T-cell (primary cell): ENCODE data around the gene ARHGEF28. TPM values are rescaled to one million over a fixed set of nuclear protein-coding genes. Genes with fewer than 3 reads are reported as not detected.
A peak's percentile ranks its signal among the peaks of the same experiment; 100 is the strongest.

Source experiments
- ATAC-seq, 4 experiments: fragments of 200-7000 bp in 3 of 4; fragments of 150-1000 bp in 1 of 4; cut with Tn5 transposase; replicated peaks in 1 of 4; 1 replicate in 3 of 4; 2 replicates in 1 of 4; pipeline ENCODE4 v1.10.0; 2021; ENCODE audit warnings: moderate library complexity in 3 of 4, mild to moderate bottlenecking in 2 of 4, moderate number of reproducible peaks in 1 of 4
- CTCF ChIA-PET, 2 donors: fragments of 300-600 bp; sonication (Branson Sonifier 250); formaldehyde crosslinking; loops; one replicate each; lab custom pipeline; 2022; ENCODE audit warnings: antibody characterized with exemption in 2 of 2; lab: Charles Lee
- POLR2A ChIA-PET, 2 donors: fragments of 300-600 bp; sonication (Branson Sonifier 250); formaldehyde crosslinking; loops; one replicate each; lab custom pipeline; 2022; ENCODE audit warnings: antibody characterized with exemption in 2 of 2; lab: Charles Lee
- DNase-seq, 35 experiments: peaks; one replicate each; pipeline versions ENCODE4 v3.0.0 to v3.0.0-alpha.2; 2013 to 2023
- H3K27ac ChIP-seq: one replicate; pipeline ENCODE4 v1.5.1; 2013; ENCODE audit warnings: low read length
- H3K27me3 ChIP-seq, 2 experiments: replicated peaks in 1 of 2; 1 replicate in 1 of 2; 2 replicates in 1 of 2; pipeline versions ENCODE4 v1.6.1 to v1.7.0; 2013; ENCODE audit warnings: low read length in 1 of 2, mixed read lengths in 1 of 2; ENCODE audit not compliant: control insufficient read depth in 2 of 2, insufficient read depth in 2 of 2; ENCODE audit errors: extremely low read depth in 1 of 2
- H3K36me3 ChIP-seq, 2 donors: 1 replicate in 1 of 2; 2 replicates in 1 of 2; pipeline versions ENCODE4 v1.6.1 to v1.7.0; 2013; ENCODE audit warnings: low read length in 1 of 2; ENCODE audit not compliant: control insufficient read depth in 2 of 2, insufficient read depth in 1 of 2; ENCODE audit errors: extremely low read depth in 1 of 2
- H3K4me1 ChIP-seq, 2 experiments: 1 replicate in 1 of 2; 2 replicates in 1 of 2; pipeline versions ENCODE4 v1.6.1 to v1.7.0; 2013; ENCODE audit warnings: low read length in 2 of 2, mixed read lengths in 1 of 2; ENCODE audit not compliant: insufficient read depth in 2 of 2, control insufficient read depth in 1 of 2; ENCODE audit errors: extremely low read depth in 1 of 2
- H3K4me3 ChIP-seq, 2 donors: 1 replicate in 1 of 2; 2 replicates in 1 of 2; pipeline versions ENCODE4 v1.5.1 to v1.7.0; 2013; ENCODE audit warnings: mild to moderate bottlenecking in 2 of 2, low read length in 1 of 2, moderate library complexity in 1 of 2; ENCODE audit not compliant: control insufficient read depth in 1 of 2; ENCODE audit errors: extremely low read depth in 1 of 2
- H3K9me3 ChIP-seq: 2 replicates; pipeline ENCODE4 v1.7.0; 2013
- H3K27ac Mint-ChIP-seq, 2 donors: one replicate each; pipeline ENCODE4 v1.8.0; 2020 to 2021; ENCODE audit warnings: mild to moderate bottlenecking in 2 of 2, mixed read lengths in 2 of 2
- H3K27me3 Mint-ChIP-seq, 2 donors: one replicate each; pipeline ENCODE4 v1.8.0; 2021 to 2022; ENCODE audit warnings: mixed read lengths in 2 of 2
- H3K36me3 Mint-ChIP-seq: one replicate; pipeline ENCODE4 v1.8.0; 2021; ENCODE audit warnings: mixed read lengths
- H3K4me1 Mint-ChIP-seq, 3 donors: one replicate each; pipeline ENCODE4 v1.8.0; 2020 to 2022; ENCODE audit warnings: mixed read lengths in 3 of 3, mild to moderate bottlenecking in 1 of 3
- H3K4me3 Mint-ChIP-seq, 3 donors: one replicate each; pipeline ENCODE4 v1.8.0; 2020 to 2022; ENCODE audit warnings: mild to moderate bottlenecking in 3 of 3, mixed read lengths in 3 of 3, moderate library complexity in 3 of 3
- H3K9me3 Mint-ChIP-seq, 3 donors: one replicate each; pipeline ENCODE4 v1.8.0; 2020 to 2022; ENCODE audit warnings: mixed read lengths in 3 of 3
- WGBS: methylation state at CpG from one replicate; pipeline ENCODE4 v1.1.5; 2013; ENCODE audit warnings: missing lambda C conversion rate; ENCODE audit not compliant: insufficient coverage; 5-methylcytosine and 5-hydroxymethylcytosine counted together
- total RNA-seq, 35 experiments: library from RNA in 6 of 35; stranded (reverse) in 6 of 35; fragments of 120-200 nt in 1 of 35; gene quantifications; one replicate each; pipeline versions ENCODE4 v1.2.1 to v1.2.4 and lab custom pipeline; 2013 to 2026

The ARHGEF28 gene, protein sequence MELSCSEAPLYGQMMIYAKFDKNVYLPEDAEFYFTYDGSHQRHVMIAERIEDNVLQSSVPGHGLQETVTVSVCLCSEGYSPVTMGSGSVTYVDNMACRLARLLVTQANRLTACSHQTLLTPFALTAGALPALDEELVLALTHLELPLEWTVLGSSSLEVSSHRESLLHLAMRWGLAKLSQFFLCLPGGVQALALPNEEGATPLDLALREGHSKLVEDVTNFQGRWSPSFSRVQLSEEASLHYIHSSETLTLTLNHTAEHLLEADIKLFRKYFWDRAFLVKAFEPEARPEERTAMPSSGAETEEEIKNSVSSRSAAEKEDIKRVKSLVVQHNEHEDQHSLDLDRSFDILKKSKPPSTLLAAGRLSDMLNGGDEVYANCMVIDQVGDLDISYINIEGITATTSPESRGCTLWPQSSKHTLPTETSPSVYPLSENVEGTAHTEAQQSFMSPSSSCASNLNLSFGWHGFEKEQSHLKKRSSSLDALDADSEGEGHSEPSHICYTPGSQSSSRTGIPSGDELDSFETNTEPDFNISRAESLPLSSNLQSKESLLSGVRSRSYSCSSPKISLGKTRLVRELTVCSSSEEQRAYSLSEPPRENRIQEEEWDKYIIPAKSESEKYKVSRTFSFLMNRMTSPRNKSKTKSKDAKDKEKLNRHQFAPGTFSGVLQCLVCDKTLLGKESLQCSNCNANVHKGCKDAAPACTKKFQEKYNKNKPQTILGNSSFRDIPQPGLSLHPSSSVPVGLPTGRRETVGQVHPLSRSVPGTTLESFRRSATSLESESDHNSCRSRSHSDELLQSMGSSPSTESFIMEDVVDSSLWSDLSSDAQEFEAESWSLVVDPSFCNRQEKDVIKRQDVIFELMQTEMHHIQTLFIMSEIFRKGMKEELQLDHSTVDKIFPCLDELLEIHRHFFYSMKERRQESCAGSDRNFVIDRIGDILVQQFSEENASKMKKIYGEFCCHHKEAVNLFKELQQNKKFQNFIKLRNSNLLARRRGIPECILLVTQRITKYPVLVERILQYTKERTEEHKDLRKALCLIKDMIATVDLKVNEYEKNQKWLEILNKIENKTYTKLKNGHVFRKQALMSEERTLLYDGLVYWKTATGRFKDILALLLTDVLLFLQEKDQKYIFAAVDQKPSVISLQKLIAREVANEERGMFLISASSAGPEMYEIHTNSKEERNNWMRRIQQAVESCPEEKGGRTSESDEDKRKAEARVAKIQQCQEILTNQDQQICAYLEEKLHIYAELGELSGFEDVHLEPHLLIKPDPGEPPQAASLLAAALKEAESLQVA (N-terminal part only)
- total RNA-seq, result under 1 TPM; 0.05 to 0.73 (median 0.36) TPM
- total RNA-seq (2013), result 1.2 TPM
- total RNA-seq (lab: John Stamatoyannopoulos, UW), result 0.04 to 2.6 (median 0.38) reads per million in 29 experiments

DNA sequence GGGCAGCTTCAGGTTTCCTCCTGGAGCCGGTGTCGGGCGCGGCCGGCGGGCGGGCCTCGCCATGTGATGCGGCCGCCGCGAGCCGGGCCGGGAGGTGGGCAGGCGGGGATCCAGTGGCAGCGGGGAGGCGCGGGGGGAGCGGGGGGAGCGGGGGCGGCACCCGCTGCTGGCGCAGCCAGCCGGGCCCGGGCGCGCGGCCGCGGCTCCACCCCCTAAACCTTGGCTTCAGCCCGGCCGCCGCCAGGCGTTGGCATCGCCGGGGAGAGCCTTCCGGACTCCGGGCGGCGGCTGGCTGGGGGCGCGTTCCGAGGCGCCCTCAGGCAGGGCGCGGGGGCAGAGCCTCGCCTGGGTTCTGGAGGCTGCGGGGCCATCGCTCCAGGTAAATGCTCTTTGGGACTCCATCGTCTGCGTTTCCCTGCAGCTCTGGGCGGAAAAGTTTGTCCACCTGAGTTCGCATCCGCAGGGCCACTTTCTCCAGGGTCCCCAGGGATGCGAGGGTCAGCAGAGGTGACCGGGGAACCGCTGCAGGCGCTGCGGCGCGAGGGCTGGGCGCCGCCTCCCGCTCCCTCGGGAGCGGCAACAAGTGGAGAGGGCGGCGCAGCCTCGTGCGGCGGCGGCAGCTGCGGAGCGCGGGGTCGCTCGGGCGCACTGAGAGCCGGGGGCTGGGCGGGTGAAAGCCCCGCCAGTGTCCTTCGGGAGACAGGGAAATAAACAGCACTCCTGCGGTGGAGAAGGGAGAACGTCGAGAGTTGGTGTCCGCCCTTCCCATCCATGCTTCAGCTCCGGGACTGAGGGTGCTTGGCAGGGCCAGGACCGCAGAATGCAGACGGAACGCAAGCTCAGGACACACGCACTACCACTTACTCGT is at the start of gene ARHGEF28:
TSS of gene ARHGEF28 (plus strand) at position 253 of the 868 bp plus-strand sequence. CDS start 58,656 bp downstream, outside the sequence.
- Histone ChIP-seq H3K27me3 (peaks cover 8 to 19% of the 10 kb centered on the region in 2 experiments), H3K4me1 (peaks cover 0 to 9% of the 10 kb centered on the region in 2 experiments), H3K27ac (no peak within 1 kb of the TSS), H3K4me3 (peak within 1 kb of the TSS; percentile 37 to 55), H3K36me3 (no peaks in the 10 kb centered on the region), H3K9me3 (no peaks in the 10 kb centered on the region)
- H3K9me3 Mint-ChIP-seq, result no peaks in the 10 kb centered on the region
- DNase-seq, result peak in 22 of 35 experiments; percentile 0 to 58 (median 8)
- peaks cover 0 to 10% (median 5%) of the 10 kb centered on the region in 3 donors for H3K4me1 Mint-ChIP-seq
- ChIA-PET POLR2A (no interaction called here), CTCF (no interaction called here)
- H3K36me3 Mint-ChIP-seq, result no peaks in the 10 kb centered on the region
- H3K27me3 Mint-ChIP-seq, result peaks cover 43 to 54% of the 10 kb centered on the region in 2 donors
- no peak within 1 kb of the TSS for H3K27ac Mint-ChIP-seq
- peak; percentile 55 to 66 (median 62) for ATAC-seq
- peak within 1 kb of the TSS; percentile 50 to 69 (median 66) for H3K4me3 Mint-ChIP-seq
- under 1% methylated on average over 83 of the region's 92 CpGs for WGBS

DNA sequence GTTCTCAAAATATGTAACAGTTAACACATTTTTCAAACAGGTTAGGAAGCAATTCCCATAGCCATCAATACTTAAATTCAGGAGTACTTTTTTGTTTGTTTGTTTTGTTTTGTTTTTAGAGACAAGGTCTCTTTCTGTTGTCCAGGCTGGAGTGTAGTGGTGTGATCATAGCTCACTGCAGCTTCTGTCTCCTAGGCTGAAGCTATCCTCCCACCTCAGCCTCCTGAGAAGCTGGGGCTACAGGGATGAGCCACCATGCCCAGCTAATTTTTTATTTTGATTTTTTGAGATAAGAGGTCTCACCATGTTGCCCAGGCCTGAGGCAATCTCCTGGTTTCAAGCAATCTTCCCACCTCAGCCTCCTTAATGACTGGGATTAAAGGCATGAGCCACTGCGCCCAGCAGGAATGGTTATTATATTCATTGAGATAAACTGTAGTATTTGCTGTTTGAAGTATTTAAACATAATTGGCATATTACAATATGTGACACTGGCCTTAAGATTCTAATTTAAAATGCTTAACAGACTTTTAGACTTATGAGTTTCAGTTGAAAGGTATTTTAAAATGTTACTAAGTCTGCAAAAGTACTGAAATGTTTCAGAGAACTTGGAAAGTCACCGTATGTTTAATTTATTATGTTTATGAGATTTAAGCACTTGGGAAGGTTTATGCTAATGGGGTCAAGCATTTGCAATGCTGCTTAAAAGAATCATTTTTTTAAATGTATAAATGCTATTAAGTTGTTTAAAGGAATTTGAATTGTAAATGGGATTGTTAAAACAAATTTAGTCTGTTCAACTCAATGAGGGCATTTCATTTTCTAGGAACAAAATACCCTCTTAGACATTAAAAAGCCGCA is 43.5 kb upstream of the ARHGEF28 start:
- peaks cover 29% of the 10 kb centered on the region for H3K36me3 Mint-ChIP-seq
- Histone ChIP-seq H3K27me3 (no peaks in the 10 kb centered on the region), H3K27ac (no peak overlapping the region), H3K4me1 (no peaks in the 10 kb centered on the region), H3K36me3 (peaks cover 0 to 40% of the 10 kb centered on the region in 2 donors), H3K4me3 (no peak overlapping the region), H3K9me3 (no peaks in the 10 kb centered on the region)
- ChIA-PET POLR2A (no interaction called here), CTCF (no interaction called here)
- no CpG with 5 or more reads among the region's 3 CpGs for WGBS
- no peak overlapping the region for H3K4me3 Mint-ChIP-seq
- ATAC-seq (no peak), DNase-seq (no peak)
- no peaks in the 10 kb centered on the region for H3K4me1 Mint-ChIP-seq
- no peaks in the 10 kb centered on the region for H3K9me3 Mint-ChIP-seq
- no peaks in the 10 kb centered on the region for H3K27me3 Mint-ChIP-seq
- no peak overlapping the region for H3K27ac Mint-ChIP-seq

DNA sequence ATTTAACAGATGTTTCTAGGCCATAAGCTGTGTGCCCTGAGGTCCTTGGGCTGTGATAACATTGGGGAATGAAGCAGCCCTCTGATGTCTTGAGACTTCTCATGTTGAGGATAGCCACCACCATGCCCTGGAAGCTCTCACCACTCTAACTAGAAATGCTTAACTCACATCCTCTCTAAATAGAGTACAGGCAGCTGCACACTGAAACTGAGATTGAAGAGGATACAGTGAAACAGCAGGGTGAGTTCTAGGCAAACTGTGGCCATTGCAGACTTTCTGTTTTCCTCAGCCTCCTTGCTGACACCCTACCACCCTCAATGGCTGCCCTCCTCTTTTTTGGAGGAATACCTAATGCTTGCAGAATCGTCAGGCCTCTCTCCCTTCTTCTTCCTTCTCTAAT is 38.1 kb upstream of the ARHGEF28 start:
- Histone ChIP-seq H3K36me3 (no peaks in the 10 kb centered on the region), H3K4me1 (no peaks in the 10 kb centered on the region), H3K9me3 (no peaks in the 10 kb centered on the region), H3K4me3 (no peak overlapping the region), H3K27ac (no peak overlapping the region), H3K27me3 (no peaks in the 10 kb centered on the region)
- Mint-ChIP-seq H3K27ac (no peak overlapping the region), H3K4me3 (no peak overlapping the region), H3K36me3 (no peaks in the 10 kb centered on the region), H3K9me3 (no peaks in the 10 kb centered on the region), H3K4me1 (no peaks in the 10 kb centered on the region), H3K27me3 (no peaks in the 10 kb centered on the region)
- no CpG with 5 or more reads among the region's 1 CpG for WGBS
- ATAC-seq (no peak), DNase-seq (no peak)
- CTCF ChIA-PET, result no interaction called here
- POLR2A ChIA-PET, result no interaction called here

DNA sequence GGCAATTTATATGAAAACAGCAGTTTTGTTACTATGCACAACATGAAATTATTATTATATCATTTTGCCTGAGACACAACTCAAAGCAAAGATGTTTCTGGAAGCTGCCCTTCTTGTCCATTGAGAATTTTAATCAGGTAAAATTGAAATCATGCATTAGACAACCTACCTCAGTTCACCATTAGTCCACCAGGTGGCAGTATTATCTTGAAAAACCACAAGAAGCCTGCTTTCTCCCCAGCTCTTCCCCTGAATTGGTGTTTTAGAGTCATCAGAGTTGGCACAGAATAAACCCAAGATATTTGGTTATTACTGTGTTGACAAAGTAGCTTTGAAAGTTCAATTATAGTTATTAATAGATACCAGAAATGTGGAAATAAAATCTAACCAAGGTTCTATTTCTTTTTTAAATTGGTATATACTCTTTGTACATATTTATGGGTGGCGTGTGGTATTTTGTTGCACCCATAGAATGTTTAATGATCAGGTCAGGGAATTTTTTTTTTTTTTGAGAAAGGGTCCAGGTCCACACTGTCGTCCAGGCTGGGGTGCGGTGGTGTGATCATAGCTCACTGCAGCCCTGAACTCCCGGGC is 34.8 kb upstream of the ARHGEF28 start:
- Histone ChIP-seq H3K27me3 (no peaks in the 10 kb centered on the region), H3K27ac (no peak overlapping the region), H3K4me1 (no peaks in the 10 kb centered on the region), H3K4me3 (no peak overlapping the region), H3K36me3 (no peaks in the 10 kb centered on the region), H3K9me3 (no peaks in the 10 kb centered on the region)
- ChIA-PET POLR2A (interaction anchor here in 1 of 2 donors (0.6 kb wide), 1 partner anchor 92 kb away, joined by 3 read pairs; no protein-coding TSS in a partner anchor), CTCF (interaction anchor here (0.6 to 5.1 kb wide), 18 partner anchors 9 to 1062 kb away, joined by 3 to 47 read pairs (median 4); no protein-coding TSS in a partner anchor)
- peak; percentile 61 to 72 (median 67) for ATAC-seq
- Mint-ChIP-seq H3K9me3 (no peaks in the 10 kb centered on the region), H3K36me3 (no peaks in the 10 kb centered on the region), H3K4me1 (no peaks in the 10 kb centered on the region), H3K4me3 (no peak overlapping the region), H3K27me3 (no peaks in the 10 kb centered on the region), H3K27ac (no peak overlapping the region)
- WGBS, result no CpG with 5 or more reads among the region's 4 CpGs
- peak in 20 of 35 experiments; percentile 3 to 84 (median 36) for DNase-seq
